RPMI7951 (cell line): ENCODE data around the gene CHRDL1. TPM values are rescaled to one million over a fixed set of nuclear protein-coding genes. Genes with fewer than 3 reads are reported as not detected.
"Not testable (repeated sequence)": the region's sequence is repeated elsewhere in the genome, so short reads cannot be mapped to it uniquely, and the experiment has no call there.

Experiments used
- DNase-seq: peaks from one replicate; pipeline ENCODE4 v3.0.0-alpha.2; 2012; ENCODE audit warnings: low read depth
- total RNA-seq: library from RNA; depleted of rRNA; stranded (reverse); fragments of >200 nt; shearing (Covaris generic); gene quantifications from 2 replicates; pipeline ENCODE4 v1.2.3, GENCODE V29; 2014; rRNA removed

CHRDL1 gene
- 35.4 and 35.6 TPM in 2 replicates for total RNA-seq

- DNase-seq = peak; percentile 59
Measured at GRCh38 chrX:110795645-110796406, at the start of gene CHRDL1. Gene CHRDL1 (minus strand): TSS chrX:110795817. CDS start chrX:110792181, 3,636 bp downstream.

- DNase-seq = no peak
Measured at GRCh38 chrX:110836982-110837381, 41.4 kb upstream of the CHRDL1 start.

GRCh38 chrX:110836451-110836850 is 40.8 kb upstream of the CHRDL1 start:
- DNase-seq = no peak

GRCh38 chrX:110836001-110836400 is 40.4 kb upstream of the CHRDL1 start:
- no peak for DNase-seq

- DNase-seq = no peak
Measured at GRCh38 chrX:110825972-110826371, 30.4 kb upstream of the CHRDL1 start.

- not testable (repeated sequence) for DNase-seq
Measured at GRCh38 chrX:110816543-110816942, 20.9 kb upstream of the CHRDL1 start.

GRCh38 chrX:110806145-110806544 is 10.5 kb upstream of the CHRDL1 start:
- peak; percentile 60 for DNase-seq

- no peak for DNase-seq
Measured at GRCh38 chrX:110805303-110805702, 9.7 kb upstream of the CHRDL1 start.

GRCh38 chrX:110804446-110804845 is 8.8 kb upstream of the CHRDL1 start:
- no peak for DNase-seq

GRCh38 chrX:110803506-110803905 is 7.9 kb upstream of the CHRDL1 start:
- DNase-seq = peak; percentile 49

GRCh38 chrX:110796407-110796697 is 735 bp upstream of the CHRDL1 start:
- DNase-seq = no peak

- DNase-seq = no peak
Measured at GRCh38 chrX:110794601-110795000, 1.0 kb downstream of the CHRDL1 start.

- DNase-seq = no peak
Measured at GRCh38 chrX:110791071-110791470, 4.5 kb downstream of the CHRDL1 start.

GRCh38 chrX:110786486-110786885 is 9.1 kb downstream of the CHRDL1 start:
- DNase-seq = peak; percentile 73

GRCh38 chrX:110759785-110760184 is 35.8 kb downstream of the CHRDL1 start:
- DNase-seq = peak; percentile 56

GRCh38 chrX:110758781-110759422 is 36.7 kb downstream of the CHRDL1 start:
- peak; percentile 33 for DNase-seq

GRCh38 chrX:110755611-110756010 is 40.0 kb downstream of the CHRDL1 start:
- peak; percentile 78 for DNase-seq

GRCh38 chrX:110755061-110755460 is 40.6 kb downstream of the CHRDL1 start:
- DNase-seq = peak; percentile 76

GRCh38 chrX:110750526-110751189 is 45.0 kb downstream of the CHRDL1 start:
- DNase-seq = no peak

GRCh38 chrX:110748256-110748806 is 47.3 kb downstream of the CHRDL1 start:
- DNase-seq = no peak

GRCh38 chrX:110746014-110746413 is 49.6 kb downstream of the CHRDL1 start:
- no peak for DNase-seq

GRCh38 chrX:110745288-110745687 is 50.3 kb downstream of the CHRDL1 start:
- no peak for DNase-seq
